ENCODE results near the gene TCF4.

Gene TCF4

GRCh38 chr18:55339990-55340389 is 248.0 kb downstream of the TCF4 start:
- FAIRE-seq, result no peak

DNA sequence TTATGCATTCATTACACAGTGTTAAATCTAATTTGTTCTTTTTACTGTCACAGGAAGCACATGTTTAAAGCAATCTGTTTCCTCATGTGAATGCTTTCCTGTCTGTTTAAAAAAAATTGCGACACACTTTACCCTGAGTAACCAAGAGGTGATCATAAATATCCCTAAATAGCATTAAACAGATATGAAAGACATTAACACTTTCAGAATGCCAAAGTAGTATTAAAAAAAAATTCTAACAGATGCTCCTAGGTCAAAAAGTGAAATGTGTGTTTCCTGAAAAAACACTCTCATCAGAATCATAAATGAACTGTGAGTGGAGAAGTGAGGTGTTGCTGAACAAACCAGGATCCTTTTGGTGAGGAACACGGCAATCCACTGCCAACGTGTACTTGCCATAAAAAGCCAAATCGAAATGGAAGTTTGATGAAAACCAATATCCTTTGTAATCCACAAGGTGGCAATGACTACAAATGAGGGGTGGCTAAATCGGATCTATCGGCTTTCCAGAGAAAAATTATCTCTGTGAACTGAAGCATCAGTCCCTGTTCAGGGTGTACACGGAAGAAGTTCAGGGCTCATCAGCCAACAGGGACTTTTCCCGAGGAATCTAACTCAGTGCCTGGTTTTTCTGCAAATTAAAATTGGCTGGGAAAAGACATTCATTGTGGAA is 248.9 kb downstream of the TCF4 start:
- FAIRE-seq, result no peak

DNA sequence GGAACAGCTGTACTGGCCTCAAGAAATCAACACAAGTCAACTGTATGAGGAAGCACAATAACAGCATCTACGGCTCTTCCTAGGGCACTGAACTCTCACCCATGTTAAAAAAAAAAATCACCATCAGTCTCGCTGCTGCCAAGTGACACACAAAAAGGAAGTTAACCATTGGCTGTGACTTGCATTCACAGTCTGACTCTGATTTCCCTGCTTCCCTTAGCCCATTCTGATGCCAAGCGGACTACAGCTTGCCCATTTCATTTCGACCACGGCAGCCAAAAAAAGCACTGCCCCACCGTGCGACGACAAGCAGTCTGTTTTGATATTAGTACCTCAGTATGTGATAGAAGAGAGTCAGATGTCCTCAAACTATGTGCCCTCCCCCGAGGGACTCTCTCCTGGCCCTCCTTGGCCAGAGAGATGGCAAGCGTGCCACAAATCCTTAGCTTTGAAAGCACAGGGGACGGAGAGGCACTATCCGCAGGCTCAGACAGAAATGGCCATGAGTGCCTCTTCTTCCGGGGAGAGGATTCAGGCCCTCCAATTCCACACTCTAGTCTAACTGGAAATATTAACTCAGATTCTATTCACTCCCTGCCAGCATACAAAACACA is 250.0 kb downstream of the TCF4 start:
- FAIRE-seq, result no peak

GRCh38 chr18:55337138-55337537 is 250.9 kb downstream of the TCF4 start:
- FAIRE-seq, result no peak

DNA sequence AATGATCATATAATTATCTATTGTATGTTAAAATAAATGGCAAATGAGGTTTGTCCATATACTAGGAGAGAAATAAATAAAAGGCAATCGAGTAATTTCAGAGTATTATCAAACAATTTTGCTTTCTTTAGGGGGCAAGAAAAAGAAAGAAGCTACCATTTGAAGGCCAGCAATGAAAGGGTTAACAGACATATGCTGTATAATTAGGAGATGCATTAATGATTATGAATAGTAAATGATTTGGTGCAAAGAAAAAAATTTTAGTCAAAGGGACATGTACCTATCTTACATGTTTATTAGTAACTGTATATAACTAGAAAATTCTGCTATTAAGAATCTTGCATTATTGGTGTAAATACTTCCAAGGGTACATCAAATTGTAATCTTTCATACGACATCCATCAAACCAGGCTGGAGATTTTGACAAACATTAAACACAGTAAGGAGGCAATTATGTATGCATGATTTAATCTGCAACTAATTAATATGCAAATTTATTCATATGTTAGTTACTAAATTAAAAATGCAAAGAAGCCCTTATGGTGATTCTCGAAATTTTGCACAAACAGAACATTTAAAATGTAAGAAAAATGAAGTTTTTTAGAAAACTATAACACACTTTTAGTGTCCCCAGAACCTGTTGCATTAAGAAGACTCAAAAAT is 251.4 kb downstream of the TCF4 start:
- no peak for FAIRE-seq

DNA sequence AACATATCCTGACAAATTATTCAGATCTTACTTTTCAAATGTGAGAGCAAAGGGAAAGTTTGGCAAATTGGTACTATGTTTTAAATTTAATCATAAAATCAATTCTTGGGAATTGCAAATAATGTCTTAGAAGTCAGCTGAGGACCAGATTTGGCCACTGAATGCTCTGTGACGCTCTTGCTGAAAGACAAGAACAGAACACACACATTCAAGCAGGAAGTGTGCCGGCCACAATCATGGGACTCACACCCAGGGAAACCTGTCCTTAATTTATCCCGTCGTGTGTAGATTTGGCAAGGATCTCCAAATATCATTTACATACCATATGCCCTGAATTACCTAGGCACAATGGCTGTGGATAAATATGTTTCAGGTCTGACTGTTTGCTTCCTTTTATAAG is 253.1 kb downstream of the TCF4 start:
- no peak for FAIRE-seq

DNA sequence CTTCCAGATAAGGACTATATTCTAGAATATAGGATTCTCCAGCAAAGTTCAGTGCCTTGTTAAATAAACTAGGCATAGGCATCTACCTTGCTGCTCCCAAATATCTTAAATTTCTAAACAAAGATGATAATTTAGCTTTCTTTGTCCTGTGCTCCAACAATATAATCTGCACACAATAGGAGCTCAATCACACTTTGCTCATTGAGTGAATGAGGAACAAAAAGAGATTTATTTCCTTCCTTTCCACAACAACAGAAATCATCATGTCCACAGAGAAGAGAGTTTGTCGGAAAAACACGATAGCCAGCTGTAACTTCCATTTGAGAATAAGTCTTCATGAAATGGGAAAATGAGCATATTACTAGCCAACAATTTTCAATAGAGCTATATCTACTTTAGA is 256.7 kb downstream of the TCF4 start:
- no peak for FAIRE-seq

DNA sequence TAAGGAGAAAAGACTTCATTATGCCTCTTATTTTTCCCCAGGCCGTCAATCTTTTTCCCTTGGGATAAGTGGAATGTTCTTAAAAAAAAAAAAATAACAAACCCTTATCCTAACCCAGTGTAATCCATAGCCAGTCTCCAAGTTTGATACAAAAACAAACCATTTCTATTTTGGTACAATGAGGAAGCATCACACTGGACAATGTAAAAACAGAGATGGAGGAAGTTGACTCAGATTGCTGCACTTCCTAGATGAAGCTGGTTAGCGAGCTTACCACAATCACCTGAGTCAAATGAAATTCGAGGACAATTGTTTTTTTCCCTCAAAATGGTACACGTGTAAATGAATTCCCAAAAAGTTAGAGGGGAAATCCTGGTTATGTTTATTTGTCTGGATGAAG is 259.7 kb downstream of the TCF4 start:
- no peak for FAIRE-seq

- FAIRE-seq, result no peak
These were observed 260.5 kb downstream of the TCF4 start for GRCh38 chr18:55327454-55327853.

GRCh38 chr18:55326134-55326533 is 261.9 kb downstream of the TCF4 start:
- FAIRE-seq, result no peak

DNA sequence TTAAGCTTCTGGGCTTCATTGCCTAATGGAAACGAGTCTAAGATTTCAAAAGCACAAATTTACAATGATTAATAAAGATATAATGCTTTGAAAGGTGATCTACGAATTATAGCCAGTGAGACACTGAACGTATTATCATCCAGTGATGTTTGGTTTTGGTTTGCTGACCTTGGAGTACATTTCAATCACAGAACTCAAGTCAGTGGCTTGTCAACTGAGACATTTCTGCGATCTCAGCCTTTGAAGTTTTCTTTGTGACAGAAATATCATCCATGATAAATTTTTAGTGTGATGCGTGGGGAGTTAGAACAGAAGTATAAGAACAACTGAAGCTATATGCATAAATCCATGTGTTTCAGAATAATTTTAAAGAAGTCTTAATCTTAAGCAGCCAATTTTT is 263.8 kb downstream of the TCF4 start:
- no peak for FAIRE-seq

GRCh38 chr18:55323051-55323994 is 264.7 kb downstream of the TCF4 start:
- no peak for FAIRE-seq

- no peak for FAIRE-seq
These were observed 265.7 kb downstream of the TCF4 start for GRCh38 chr18:55322178-55322735.

GRCh38 chr18:55321265-55322177 is 266.5 kb downstream of the TCF4 start:
- FAIRE-seq, result no peak

- no peak for FAIRE-seq
These were observed 267.3 kb downstream of the TCF4 start for GRCh38 chr18:55320424-55321264.

DNA sequence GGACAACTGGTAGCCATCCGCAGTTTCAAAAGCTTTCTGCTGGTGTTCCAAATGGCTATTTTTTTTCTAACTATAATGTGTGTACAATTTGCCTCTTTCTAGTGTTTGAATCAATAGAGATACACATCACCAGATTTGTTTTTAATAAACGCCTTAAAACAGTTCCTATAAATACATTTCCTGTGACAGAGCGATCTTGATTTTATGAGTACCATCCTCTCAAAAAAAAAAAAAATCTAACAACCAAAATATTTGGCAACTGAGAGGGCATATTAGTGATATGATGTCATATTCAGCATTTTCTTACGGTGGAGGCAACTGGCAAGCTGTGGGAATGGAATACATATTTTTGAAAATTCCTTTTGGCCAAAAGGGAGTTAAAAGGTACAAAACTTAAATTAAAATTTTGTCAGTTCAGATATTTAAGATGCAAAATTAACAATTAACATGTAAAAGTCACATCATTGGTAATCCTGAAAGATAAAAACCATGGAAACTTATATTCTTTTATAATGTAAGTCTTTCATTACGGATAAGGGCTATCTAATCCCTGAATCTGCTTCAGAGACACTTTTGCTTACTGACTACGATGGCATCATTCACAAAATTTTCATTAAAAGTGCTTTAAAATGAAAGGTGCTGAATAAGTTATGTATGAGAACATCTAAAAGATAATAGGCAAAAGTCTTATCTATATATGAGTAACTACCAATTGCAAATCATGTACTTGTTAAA is 268.4 kb downstream of the TCF4 start:
- FAIRE-seq, result no peak

GRCh38 chr18:55318951-55319441 is 269.0 kb downstream of the TCF4 start:
- no peak for FAIRE-seq

GRCh38 chr18:55317864-55318263 is 270.1 kb downstream of the TCF4 start:
- no peak for FAIRE-seq

DNA sequence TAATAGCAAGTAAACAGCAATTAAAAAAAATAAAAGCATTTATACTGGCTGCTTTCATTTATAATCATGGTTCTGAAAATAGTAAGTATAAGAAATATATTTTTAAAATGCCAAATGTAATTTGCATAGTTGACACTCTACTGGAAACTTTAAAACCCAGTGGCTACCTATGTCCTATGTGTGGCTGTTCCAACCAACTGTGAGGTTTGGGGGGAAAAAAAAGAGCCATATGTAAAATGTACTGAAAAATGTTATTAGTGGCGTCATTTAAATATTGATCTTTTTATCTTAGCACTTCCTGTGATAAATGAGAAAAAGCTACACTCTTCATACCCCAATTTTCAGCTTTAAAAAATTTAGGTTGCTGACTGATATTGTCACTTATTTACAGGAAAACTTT is 270.7 kb downstream of the TCF4 start:
- no peak for FAIRE-seq

Data from G401.6 (cell line).